Left lobe of liver (tissue), 2 donors: ENCODE measurements around the gene RNASE9. TPM values are rescaled to one million over a fixed set of nuclear protein-coding genes. Genes with fewer than 3 reads are reported as not detected.
"Not testable (repeated sequence)": the region's sequence is repeated elsewhere in the genome, so short reads cannot be mapped to it uniquely, and the experiment has no call there.

ENCODE experiments used
- ATAC-seq: fragments of 200-7000 bp; cut with Tn5 transposase; one replicate; pipeline ENCODE4 v1.9.1; 2020; ENCODE audit warnings: mild to moderate bottlenecking, moderate library complexity
- DNase-seq: peaks from one replicate; pipeline ENCODE4 v3.0.0-alpha.2; 2020; ENCODE audit warnings: low spot score
- total RNA-seq: library from RNA; stranded (reverse); gene quantifications from one replicate; pipeline ENCODE4 v1.2.1, GENCODE V29; 2021
- donor health status: DM: no; HTN: no; CAD: no; lungs with moderate emphysema.
- donor health status: DM: no; HTN: yes; CAD: no.

Gene RNASE9
- not detected for total RNA-seq

DNA sequence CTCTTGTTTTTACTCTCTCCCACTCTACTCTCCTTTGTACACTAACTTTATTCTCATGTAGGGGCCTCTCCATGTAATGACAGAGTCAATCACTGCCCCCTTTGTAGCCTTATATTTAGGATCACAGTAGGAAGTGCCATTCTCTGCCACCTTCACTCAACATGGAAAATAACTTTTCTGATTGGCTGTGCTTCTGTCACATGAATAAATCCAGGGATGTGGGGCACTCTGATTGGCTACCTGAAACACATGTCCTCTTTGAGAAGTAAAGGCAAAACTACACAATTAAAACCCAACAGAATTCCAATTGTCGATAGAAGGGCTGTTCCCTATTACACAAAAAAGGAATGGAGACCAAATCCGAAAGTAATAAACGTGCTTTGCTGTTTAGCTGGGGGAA lies at the start of gene RNASE9:
RNASE9 (minus strand) TSS at position 87 of the 400 bp plus-strand sequence.
- no peak for DNase-seq

DNA sequence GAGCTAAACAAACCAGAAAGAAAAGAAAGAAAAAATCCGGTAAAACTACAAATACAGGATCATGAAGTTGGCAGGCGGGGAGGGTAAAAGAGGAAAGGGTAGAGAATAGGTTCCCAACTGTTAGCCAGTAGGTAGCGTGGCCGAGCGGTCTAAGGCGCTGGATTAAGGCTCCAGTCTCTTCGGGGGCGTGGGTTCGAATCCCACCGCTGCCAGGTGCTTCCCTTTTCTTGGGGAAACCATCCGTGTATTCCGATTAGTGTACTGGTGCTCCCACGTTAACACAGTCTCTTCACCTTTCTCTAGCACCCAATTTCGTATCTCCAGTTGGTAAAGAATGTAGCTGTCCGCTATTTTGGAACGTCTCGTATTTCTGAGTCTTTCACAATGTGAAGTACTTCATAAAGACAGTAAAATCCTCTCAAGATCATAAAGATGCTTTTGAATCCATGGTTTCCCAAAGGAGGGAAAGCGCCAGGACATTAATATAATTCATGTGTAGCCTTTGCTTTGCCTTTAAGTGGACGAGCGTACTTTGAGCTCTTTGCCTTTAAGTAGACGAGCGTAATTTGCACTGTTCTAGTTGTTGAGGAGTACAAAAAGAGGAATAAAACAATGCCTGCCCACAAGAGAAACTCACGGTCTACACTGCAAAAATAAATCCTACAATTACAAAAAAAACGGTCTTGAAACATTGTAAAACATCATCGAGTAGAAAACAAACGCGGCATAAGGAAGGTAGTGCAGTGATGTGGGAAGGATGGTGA lies 49.3 kb upstream of the RNASE9 start:
- peak; percentile 88 for DNase-seq
- peak; percentile 57 for ATAC-seq

More for the DNA sequence above, at the start of gene RNASE9:
- ATAC-seq, result no peak

DNA sequence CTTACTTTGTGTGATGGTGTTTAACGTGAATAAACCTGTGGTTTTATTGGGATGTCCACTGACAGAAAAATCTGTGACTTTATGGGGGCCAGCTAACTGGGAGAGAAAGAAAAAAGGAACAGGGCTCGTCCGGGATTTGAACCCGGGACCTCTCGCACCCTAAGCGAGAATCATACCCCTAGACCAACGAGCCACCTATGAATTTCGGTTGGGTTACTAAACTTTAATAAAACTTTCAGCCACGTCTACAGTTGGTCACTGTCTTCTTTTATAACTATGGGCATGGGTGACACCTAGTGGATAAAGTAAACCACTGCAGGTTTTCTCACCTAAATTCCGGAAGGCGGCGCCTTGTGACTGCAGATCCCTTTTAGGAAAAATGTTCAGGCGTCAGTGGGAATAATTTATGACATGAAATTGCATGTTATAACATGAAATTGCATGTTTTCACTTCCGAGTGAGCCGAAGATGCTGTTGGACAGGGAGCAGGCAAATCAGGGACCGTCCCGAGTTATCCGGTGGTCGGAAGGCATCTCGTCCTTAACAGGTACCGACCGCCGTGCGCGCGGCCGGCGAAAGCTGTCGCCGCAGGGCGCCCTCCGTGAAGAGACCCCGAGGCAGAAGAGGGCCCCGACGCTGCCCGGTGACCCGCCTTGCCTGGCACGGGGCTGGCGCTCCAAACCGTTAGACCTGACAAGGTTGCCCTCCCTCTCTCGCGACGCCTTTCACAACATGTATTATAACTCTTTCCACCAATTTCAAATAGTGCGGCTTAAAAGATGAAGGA lies 48.6 kb upstream of the RNASE9 start:
- DNase-seq (peak; percentile 73), ATAC-seq (peak; percentile 68)

GRCh38 chr14:20608383-20609110 lies 47.7 kb upstream of the RNASE9 start:
- DNase-seq (no peak), ATAC-seq (no peak)

- ATAC-seq (no peak), DNase-seq (no peak)
Observed at GRCh38 chr14:20607617-20608016, 46.8 kb upstream of the RNASE9 start.

GRCh38 chr14:20606902-20607242 lies 46.0 kb upstream of the RNASE9 start:
- no peak for ATAC-seq
- DNase-seq, result no peak

GRCh38 chr14:20606190-20606901 lies 45.5 kb upstream of the RNASE9 start:
- ATAC-seq (peak; percentile 84), DNase-seq (peak; percentile 95)

DNA sequence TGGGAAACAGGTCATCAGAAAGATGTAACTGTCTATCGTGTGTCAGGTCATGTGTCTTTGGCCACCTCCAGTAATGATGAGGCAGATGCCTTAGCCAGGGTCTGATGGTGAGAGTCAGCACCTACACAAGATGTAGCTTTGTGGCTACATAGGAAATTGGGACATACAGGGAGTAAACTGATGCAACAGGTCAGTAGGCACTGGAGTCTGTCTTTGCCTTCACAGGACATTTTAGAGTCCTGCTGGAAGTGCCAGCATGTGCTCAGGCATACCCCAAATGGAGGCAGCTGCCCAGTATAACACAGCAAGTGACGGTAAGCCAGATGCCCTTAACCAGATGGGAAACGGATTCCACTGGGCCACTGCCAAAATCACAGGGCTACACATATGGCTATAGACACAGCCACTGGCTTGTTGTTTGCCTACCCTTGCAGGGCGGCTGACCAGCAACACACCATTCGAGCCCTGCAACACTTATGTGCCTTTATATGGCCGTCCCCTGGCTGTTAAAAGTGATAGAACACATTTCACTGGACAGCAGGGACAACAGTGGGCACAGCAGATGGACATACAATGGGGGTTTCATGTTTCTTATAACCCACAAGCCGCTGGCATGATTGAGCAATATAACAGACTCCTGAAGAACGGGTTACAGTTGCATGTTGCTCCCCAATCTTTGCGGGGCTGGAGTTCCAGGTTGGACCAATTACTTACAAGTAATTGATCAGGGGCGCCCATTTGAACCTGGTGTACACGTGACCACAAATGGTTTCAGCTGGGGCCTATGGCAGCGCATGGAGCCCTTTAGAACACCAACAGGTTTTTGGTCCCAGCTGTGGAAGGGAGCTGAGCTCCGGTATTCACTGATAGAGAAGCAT lies 43.2 kb upstream of the RNASE9 start:
- ATAC-seq (no peak), DNase-seq (no peak)

DNA sequence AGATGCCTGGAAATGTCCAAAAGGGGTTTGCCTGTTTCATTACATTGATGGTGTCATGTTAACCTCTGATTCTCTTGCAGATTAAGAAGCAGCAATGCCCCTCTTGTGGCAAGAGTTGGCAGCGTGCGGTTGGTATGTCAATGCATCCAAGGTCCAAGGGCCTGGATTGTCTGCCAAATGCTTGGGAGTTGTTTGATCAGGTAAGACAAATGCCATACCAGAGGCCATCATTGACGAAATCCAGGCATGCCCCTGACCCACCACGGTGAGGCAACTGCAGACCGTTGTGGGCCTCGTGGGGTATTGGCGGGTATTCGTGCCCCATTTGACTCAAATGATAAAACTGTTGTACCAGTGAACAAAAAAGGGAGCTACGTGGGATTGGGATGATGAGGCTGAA lies 41.7 kb upstream of the RNASE9 start:
- peak; percentile 82 for DNase-seq
- ATAC-seq, result peak; percentile 56

GRCh38 chr14:20601522-20601921 lies 40.7 kb upstream of the RNASE9 start:
- DNase-seq, result no peak

GRCh38 chr14:20597108-20597507 lies 36.3 kb upstream of the RNASE9 start:
- no peak for ATAC-seq

More at GRCh38 chr14:20601522-20601921, 40.7 kb upstream of the RNASE9 start:
- ATAC-seq, result no peak

GRCh38 chr14:20595726-20596125 lies 34.9 kb upstream of the RNASE9 start:
- ATAC-seq, DNase-seq: not testable (repeated sequence)

More at GRCh38 chr14:20597108-20597507, 36.3 kb upstream of the RNASE9 start:
- DNase-seq, result no peak

- DNase-seq (no peak), ATAC-seq (no peak)
Observed at GRCh38 chr14:20592574-20592973, 31.7 kb upstream of the RNASE9 start.

DNA sequence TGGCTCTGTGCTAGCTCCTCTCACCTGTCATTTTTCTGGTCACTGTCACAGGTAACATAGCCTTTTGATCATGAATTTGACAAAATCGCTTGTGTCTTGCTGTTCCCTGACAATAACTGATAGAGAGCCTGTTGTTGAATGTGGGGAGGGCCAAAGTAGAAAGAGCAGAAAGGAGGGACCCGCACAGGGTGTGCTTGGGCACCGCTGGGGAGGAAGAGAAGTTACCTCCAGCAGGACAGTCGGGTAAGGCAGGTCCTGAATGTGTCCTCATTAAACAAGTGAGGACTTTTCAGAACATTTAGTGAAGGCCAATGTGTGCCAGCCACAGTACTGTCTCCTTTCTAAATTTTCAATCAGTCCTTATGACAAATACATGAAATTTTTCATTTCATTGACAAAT lies 30.4 kb upstream of the RNASE9 start, which contains the start of gene RNASE12:
RNASE12 (minus strand) TSS at position 142 of the 400 bp plus-strand sequence. CDS start 653 bp downstream, outside the sequence.
- DNase-seq (no peak), ATAC-seq (no peak)

- DNase-seq (no peak), ATAC-seq (no peak)
Observed at GRCh38 chr14:20587489-20588154, 26.8 kb upstream of the RNASE9 start, which contains the start of gene RNASE11. RNASE11 (minus strand) TSS chr14:20588001.

GRCh38 chr14:20583908-20584307 lies 23.1 kb upstream of the RNASE9 start:
- ATAC-seq, result no peak
- DNase-seq, result no peak

- no peak for ATAC-seq
- no peak for DNase-seq
Observed at GRCh38 chr14:20583142-20583541, 22.3 kb upstream of the RNASE9 start.

DNA sequence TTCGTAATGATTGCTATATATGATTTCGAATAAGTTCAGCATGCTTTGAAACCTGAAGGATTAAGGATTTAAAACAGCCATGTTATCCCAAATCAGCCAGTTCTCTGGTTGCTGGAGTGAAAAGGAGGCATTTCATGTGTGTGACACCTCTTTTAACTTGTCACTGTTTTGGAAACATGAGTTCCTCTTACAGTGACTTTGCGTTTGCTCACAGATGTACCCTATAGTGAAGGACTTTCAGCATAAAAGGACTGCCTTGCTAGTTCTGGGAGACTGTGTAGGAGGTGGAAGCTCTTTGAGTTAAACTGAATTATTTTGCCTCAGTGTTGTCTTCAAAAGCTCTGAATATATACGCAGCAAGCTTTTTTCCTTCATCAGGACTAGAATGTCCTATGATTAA lies 19.4 kb upstream of the RNASE9 start:
- ATAC-seq, result no peak
- DNase-seq, result no peak
